ENCODE results near the gene GPLD1.

The GPLD1 gene

DNA sequence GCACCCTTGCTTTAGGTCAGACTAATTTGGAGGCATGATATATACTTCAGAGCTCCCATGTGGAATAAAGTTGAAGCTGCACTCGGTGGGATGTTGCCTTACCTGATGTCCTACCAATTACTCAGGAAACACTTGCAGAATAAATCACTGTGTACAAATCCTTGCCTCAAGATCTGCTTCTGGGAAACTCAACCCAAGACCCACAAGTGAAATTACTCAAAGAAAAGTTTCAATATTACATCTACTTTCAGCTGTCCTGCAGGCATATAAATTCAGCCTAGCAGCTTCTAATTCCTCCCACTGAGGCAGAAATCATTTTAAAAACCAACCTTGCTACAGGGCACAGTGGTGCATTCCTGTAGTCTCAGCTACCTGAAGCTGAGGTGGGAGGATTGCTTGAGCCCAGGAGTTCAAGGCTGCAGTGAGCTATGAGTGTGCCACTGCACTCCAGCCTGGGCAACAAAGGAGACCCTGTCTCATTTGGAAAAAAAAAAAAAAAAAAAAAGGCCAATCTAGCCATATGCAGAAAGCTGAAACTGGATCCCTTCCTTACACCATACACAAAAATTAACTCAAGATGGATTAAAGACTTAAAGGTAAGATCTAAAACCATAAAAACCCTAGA, 110.8 kb downstream of the GPLD1 start:
- DNase-seq, result no peak
